Body of pancreas (tissue), 4 donors: ENCODE measurements around the gene ATG4C.

ENCODE experiments used
- POLR2A ChIP-seq, 3 donors: fragments of 450-650 bp; IDR thresholded peaks; one replicate each; pipeline ENCODE4 v1.6.1; 2016; ENCODE audit warnings: antibody characterized with exemption in 3 of 3, mild to moderate bottlenecking in 2 of 3
- TF ChIP-seq, protein P1 (sequence below), 7 experiments: fragments of 450-650 bp in 4 of 7; fragments of 200-600 bp in 3 of 7; sonication (generic) in 3 of 7; IDR thresholded peaks; one replicate each; pipeline ENCODE4 v1.5.1; 2016 to 2019; ENCODE audit warnings: antibody characterized with exemption in 7 of 7

GRCh38 chr1:62810420-62811274, 26.7 kb downstream of the ATG4C start:
- TF ChIP-seq, protein P1, sequence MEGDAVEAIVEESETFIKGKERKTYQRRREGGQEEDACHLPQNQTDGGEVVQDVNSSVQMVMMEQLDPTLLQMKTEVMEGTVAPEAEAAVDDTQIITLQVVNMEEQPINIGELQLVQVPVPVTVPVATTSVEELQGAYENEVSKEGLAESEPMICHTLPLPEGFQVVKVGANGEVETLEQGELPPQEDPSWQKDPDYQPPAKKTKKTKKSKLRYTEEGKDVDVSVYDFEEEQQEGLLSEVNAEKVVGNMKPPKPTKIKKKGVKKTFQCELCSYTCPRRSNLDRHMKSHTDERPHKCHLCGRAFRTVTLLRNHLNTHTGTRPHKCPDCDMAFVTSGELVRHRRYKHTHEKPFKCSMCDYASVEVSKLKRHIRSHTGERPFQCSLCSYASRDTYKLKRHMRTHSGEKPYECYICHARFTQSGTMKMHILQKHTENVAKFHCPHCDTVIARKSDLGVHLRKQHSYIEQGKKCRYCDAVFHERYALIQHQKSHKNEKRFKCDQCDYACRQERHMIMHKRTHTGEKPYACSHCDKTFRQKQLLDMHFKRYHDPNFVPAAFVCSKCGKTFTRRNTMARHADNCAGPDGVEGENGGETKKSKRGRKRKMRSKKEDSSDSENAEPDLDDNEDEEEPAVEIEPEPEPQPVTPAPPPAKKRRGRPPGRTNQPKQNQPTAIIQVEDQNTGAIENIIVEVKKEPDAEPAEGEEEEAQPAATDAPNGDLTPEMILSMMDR (IDR thresholded peaks at IDR 0.05): no peak
- TF ChIP-seq POLR2A (IDR thresholded peaks at IDR 0.05): no peak
